Right atrium auricular region (tissue), 2 donors: Measurements from ENCODE around the gene MYO18A. TPM values are rescaled to one million over a fixed set of nuclear protein-coding genes. Genes with fewer than 3 reads are reported as not detected.
"Not testable (repeated sequence)": the region's sequence is repeated elsewhere in the genome, so short reads cannot be mapped to it uniquely, and the experiment has no call there.

ENCODE experiments used
- DNase-seq: peaks from one replicate; pipeline ENCODE4 v3.0.0-alpha.2; 2019; ENCODE audit warnings: low spot score
- H3K27ac ChIP-seq, 2 donors: fragments of 200-600 bp; sonication (generic); 1 replicate in 1 of 2; 2 replicates in 1 of 2; pipeline ENCODE4 v1.5.1; 2016 to 2019
- H3K27me3 ChIP-seq, 2 donors: fragments of 200-600 bp; sonication (generic); one replicate each; pipeline versions ENCODE4 v1.5.1 to v1.6.0; 2017 to 2019
- H3K36me3 ChIP-seq: fragments of 200-600 bp; sonication (generic); one replicate; pipeline ENCODE4 v1.5.1; 2016
- H3K4me1 ChIP-seq, 2 donors: fragments of 200-600 bp; sonication (generic); one replicate each; pipeline versions ENCODE4 v1.5.1 to v1.6.0; 2017 to 2019
- H3K4me3 ChIP-seq, 2 donors: fragments of 200-600 bp; sonication (generic); 1 replicate in 1 of 2; 2 replicates in 1 of 2; pipeline ENCODE4 v1.5.1; 2017 to 2019; ENCODE audit warnings: mild to moderate bottlenecking in 1 of 2, moderate library complexity in 1 of 2
- H3K9me3 ChIP-seq, 2 donors: fragments of 200-600 bp; sonication (generic); one replicate each; pipeline ENCODE4 v1.5.1; 2019
- total RNA-seq, 2 donors: library from RNA; depleted of rRNA; stranded (reverse); fragments of >200 nt; gene quantifications; one replicate each; pipeline ENCODE4 v1.1.0, GENCODE V29; 2016
- TF ChIP-seq, protein P1 (sequence below), 2 donors: fragments of 200-600 bp; sonication (generic); IDR thresholded peaks; one replicate each; pipeline ENCODE4 v1.5.1; 2019; ENCODE audit warnings: antibody characterized with exemption in 2 of 2

The MYO18A gene
- total RNA-seq, 2 donors from 2014 or later, result 159 to 219 TPM

DNA sequence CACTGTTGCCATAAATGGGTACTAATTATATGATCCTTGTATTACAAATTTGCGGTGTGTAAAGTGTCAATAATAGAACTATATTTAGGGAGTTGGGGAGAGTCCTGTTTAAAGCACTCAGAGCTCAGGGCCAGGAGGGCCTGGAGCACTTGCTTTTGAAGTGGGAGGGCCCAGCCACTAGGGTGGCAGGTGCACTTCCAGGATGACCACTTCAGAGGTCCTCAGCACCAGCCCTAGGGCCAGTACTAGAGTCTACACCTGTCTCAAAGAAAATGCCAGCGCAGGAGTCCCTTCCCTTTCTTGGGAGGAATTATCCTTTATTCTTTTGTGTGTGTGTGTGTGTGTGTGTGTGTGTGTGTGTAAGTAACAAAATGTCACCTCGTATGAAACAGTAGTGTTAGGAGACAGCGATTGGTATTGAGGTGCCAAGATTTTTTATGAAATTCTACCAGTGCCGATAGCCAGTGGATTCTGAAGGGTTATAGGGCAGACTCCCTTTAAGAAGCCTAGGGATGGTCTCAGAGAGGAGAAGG, 31.9 kb downstream of the MYO18A start:
- Histone ChIP-seq H3K9me3 (no peaks in the 10 kb centered on the region), H3K27me3 (no peaks in the 10 kb centered on the region), H3K4me3 (peak overlapping the region in 1 of 2 donors; percentile 59), H3K36me3 (no peaks in the 10 kb centered on the region), H3K4me1 (peaks cover 0 to 58% of the 10 kb centered on the region in 2 donors), H3K27ac (peak overlapping the region; percentile 78 to 83)
- TF ChIP-seq, protein P1, sequence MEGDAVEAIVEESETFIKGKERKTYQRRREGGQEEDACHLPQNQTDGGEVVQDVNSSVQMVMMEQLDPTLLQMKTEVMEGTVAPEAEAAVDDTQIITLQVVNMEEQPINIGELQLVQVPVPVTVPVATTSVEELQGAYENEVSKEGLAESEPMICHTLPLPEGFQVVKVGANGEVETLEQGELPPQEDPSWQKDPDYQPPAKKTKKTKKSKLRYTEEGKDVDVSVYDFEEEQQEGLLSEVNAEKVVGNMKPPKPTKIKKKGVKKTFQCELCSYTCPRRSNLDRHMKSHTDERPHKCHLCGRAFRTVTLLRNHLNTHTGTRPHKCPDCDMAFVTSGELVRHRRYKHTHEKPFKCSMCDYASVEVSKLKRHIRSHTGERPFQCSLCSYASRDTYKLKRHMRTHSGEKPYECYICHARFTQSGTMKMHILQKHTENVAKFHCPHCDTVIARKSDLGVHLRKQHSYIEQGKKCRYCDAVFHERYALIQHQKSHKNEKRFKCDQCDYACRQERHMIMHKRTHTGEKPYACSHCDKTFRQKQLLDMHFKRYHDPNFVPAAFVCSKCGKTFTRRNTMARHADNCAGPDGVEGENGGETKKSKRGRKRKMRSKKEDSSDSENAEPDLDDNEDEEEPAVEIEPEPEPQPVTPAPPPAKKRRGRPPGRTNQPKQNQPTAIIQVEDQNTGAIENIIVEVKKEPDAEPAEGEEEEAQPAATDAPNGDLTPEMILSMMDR (IDR thresholded peaks at IDR 0.05), result no peak
- no peak for DNase-seq

DNA sequence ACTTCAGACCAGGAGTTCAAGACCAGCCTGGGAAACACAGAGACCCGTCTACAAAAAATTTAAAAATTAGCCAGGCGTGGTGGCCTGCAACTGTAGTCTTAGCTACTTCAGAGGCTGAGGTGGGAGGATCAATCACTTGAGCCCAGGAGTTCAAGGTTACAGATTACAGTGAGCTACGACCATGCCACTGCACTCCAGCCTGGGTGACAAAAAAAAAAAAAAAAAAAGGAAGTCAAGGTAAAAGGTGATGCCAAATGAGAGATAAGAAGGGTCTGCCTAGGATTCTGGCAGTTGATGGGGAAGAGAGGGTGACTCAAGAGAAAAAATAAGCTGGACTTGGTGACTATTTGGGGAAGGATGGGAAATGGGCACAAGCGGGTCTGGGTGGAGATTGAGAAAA, 32.5 kb downstream of the MYO18A start:
- no peaks in the 10 kb centered on the region for H3K36me3 ChIP-seq
- peak overlapping the region; percentile 78 to 83 for H3K27ac ChIP-seq
- H3K4me1 ChIP-seq, result peaks cover 0 to 61% of the 10 kb centered on the region in 2 donors
- H3K27me3 ChIP-seq, result no peaks in the 10 kb centered on the region
- TF ChIP-seq, protein P1 (IDR thresholded peaks at IDR 0.05), result no peak
- no peaks in the 10 kb centered on the region for H3K9me3 ChIP-seq
- no peak overlapping the region for H3K4me3 ChIP-seq
- no peak for DNase-seq

DNA sequence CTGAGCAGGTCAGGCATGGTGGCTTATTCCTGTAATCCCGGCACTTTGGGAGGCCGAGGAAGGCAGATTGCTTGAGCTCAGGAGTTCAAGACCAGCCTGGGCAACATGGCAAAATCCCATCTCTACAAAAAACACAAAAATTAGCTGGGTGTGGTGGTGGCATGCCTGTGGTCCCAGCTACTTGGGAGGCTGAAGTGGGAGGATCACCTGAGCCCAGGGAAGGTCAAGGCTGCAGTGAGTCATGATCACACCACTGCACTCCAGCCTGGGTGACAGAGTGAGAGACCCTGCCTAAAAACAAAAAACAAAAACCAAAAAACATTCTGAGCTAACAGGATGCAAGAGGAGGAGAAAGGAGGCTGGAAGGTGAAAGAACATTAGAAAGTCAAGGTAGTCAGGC, 33.0 kb downstream of the MYO18A start:
- H3K4me1 ChIP-seq, result peaks cover 0 to 66% of the 10 kb centered on the region in 2 donors
- not testable (repeated sequence) for H3K27ac ChIP-seq, H3K9me3 ChIP-seq, H3K36me3 ChIP-seq, H3K27me3 ChIP-seq, H3K4me3 ChIP-seq, DNase-seq

DNA sequence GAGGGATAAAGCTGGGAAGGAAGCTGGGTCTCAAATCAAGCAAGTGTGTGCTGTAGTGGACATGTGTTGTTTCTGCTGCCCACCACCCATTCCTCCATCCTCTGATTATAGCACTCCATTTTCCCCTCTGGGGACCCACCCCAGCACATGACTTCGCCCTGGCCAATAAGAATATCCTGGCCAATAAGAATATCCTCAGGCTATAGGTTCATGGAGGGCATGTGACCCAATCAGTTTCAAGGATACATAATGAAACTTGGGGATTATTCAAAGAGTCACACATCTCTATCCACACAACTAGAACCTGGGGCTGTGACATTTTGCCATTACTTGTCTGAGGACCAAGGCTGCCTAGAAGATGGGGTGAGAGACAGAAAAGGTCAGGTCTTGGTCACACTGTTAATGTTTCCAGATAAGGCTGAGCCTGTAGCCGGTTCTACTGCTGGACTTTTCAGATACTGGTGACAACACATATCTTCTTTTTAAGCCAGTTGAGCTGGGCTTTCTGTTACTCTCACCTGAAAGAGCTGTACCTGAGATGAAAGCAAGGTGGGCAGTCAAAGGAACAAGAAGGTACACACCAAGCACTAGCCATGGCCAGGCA, 33.7 kb downstream of the MYO18A start:
- TF ChIP-seq, protein P1 (IDR thresholded peaks at IDR 0.05), result no peak
- Histone ChIP-seq H3K27me3 (no peaks in the 10 kb centered on the region), H3K27ac (peak overlapping the region; percentile 59 to 60), H3K4me3 (no peak overlapping the region), H3K36me3 (no peaks in the 10 kb centered on the region), H3K4me1 (peaks cover 0 to 73% of the 10 kb centered on the region in 2 donors), H3K9me3 (no peaks in the 10 kb centered on the region)
- DNase-seq, result no peak

DNA sequence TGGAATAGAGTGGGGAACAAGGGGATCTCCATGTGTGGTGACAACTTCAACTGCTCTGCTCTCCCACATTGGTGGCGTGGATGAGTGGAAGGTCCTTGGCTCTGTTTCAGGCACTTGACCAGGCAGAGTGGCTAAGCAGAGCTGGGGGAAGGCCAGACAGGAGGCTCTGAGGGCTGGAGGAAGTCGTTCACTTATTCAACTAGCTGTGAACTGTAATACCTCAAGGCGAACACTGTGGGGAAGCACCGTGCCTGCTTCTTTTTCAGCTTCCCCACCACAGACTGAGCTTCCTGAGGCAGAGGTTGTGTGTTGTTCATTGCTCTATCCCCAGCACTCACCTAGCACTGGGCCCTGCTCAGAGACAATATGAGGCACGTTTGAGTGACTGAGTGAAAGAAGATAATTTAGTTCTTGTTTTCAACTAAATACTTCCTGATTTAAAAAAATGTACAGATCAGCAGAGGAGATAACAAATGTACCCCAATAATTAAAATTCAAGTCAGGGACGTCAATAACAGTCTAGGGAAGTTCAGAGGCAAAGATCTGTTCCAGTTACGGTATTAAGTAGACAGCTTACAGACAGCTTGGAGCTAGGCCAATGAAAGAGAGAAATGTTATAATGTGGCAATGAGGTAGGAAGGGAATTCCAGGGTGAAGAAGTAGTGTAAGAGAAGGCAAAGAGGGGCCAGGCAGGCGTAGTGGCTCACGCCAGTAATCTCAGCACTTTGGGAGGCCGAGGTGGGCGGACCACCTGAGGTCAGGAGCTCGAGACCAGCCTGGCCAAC, 34.7 kb downstream of the MYO18A start:
- peak overlapping the region; percentile 59 to 60 for H3K27ac ChIP-seq
- DNase-seq, result peak; percentile 89
- no peaks in the 10 kb centered on the region for H3K9me3 ChIP-seq
- TF ChIP-seq, protein P1 (IDR thresholded peaks at IDR 0.05), result peak; percentile 54 to 80
- H3K36me3 ChIP-seq, result no peaks in the 10 kb centered on the region
- H3K4me3 ChIP-seq, result no peak overlapping the region
- no peaks in the 10 kb centered on the region for H3K27me3 ChIP-seq
- peaks cover 0 to 82% of the 10 kb centered on the region in 2 donors for H3K4me1 ChIP-seq

DNA sequence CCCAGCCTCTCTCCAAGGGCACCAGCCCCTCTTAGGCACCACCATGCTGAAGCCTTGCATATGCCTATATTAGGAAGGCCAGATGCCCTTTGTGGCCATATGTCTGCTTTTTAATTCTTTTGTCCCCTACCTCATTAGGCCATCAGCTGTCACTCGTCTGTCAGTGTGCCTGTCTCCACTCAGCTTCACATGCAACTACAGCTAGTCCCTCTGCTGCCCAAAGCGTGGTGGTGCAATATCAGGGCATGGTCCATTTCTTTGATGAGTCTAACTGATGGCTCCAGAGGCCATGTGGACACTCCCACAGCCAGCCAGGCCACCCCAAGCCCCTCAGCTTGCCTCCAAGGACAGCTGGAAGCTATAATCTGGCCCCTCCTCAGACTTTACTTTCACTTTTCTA, 36.3 kb downstream of the MYO18A start:
- Histone ChIP-seq H3K4me1 (peaks cover 0 to 83% of the 10 kb centered on the region in 2 donors), H3K27me3 (no peaks in the 10 kb centered on the region), H3K9me3 (no peaks in the 10 kb centered on the region), H3K4me3 (no peak overlapping the region), H3K27ac (peak overlapping the region; percentile 60 to 64), H3K36me3 (no peaks in the 10 kb centered on the region)
- no peak for DNase-seq
- TF ChIP-seq, protein P1 (IDR thresholded peaks at IDR 0.05), result peak; percentile 17 to 57
